Measurements from ENCODE around the gene CDH12. TPM values are rescaled to one million over a fixed set of nuclear protein-coding genes. Genes with fewer than 3 reads are reported as not detected.

The CDH12 gene
- total RNA-seq, 4 donors from 2014 or later = not detected

DNA sequence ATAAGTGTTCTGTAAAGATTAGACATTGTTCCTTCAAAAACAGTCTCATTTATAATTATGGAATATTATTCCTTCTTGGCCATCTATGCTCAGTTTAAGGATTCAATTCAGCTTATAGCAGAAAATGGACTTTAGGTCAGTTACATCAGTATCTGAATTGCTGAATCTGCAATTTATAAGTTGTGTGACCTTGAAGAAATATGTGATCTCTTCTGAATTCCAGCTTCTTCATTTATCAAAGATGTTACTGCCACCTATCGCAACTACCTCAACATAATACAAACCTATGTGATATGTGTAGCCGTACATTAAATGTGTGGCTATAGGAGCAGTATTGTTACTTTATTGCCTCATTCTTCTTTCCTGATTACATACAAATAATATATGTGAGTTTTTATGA, 118.2 kb downstream of the CDH12 start:
- DNase-seq (ENCODE audit: low spot score) (no peak), ATAC-seq (ENCODE audit: low FRiP score) (no peak)
- TF ChIP-seq, protein P1, sequence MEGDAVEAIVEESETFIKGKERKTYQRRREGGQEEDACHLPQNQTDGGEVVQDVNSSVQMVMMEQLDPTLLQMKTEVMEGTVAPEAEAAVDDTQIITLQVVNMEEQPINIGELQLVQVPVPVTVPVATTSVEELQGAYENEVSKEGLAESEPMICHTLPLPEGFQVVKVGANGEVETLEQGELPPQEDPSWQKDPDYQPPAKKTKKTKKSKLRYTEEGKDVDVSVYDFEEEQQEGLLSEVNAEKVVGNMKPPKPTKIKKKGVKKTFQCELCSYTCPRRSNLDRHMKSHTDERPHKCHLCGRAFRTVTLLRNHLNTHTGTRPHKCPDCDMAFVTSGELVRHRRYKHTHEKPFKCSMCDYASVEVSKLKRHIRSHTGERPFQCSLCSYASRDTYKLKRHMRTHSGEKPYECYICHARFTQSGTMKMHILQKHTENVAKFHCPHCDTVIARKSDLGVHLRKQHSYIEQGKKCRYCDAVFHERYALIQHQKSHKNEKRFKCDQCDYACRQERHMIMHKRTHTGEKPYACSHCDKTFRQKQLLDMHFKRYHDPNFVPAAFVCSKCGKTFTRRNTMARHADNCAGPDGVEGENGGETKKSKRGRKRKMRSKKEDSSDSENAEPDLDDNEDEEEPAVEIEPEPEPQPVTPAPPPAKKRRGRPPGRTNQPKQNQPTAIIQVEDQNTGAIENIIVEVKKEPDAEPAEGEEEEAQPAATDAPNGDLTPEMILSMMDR (IDR thresholded peaks at IDR 0.05) = no peak

DNA sequence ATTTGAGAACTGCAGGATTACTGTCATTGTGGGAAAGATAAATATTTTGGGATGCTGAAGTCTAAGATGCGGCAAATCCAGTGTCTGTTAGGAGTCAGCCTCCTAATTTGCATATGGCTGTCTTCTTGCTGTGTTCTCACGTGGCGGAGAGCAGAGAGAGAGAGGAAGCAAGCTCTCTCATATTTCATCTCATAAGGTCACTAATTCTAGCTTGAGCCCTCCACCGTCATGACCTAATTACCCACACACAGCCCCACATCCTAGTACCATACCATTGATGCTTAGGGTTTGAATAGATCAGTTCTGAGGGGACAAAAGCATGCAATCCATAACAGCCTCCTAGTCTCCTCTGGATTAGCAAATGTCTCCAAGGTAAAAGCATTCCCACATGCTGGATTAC, 124.5 kb downstream of the CDH12 start:
- TF ChIP-seq, protein P1 (IDR thresholded peaks at IDR 0.05) = no peak
- DNase-seq (ENCODE audit: low spot score) (no peak), ATAC-seq (ENCODE audit: low FRiP score) (no peak)

DNA sequence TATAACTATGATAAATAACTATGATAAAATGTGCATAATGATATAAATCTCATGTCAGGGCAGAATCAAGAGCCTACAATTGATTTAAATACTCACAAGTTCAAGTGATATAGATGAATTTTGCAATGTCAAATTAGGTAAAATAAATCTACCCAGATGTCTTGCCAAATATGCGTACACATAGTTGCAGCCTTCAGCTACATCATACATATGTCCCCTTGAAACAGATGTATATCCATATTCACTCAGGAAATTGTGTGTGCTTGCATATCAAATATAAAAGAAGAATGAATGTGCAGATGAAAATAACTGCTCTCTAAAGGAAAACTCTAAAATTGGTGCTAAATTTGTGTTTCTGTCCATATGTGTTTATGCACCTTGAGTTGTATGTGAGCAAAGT, 130.7 kb downstream of the CDH12 start:
- no peak for DNase-seq (ENCODE audit: low spot score)
- TF ChIP-seq, protein P1 (IDR thresholded peaks at IDR 0.05) = no peak
- ATAC-seq (ENCODE audit: low FRiP score) = no peak

GRCh38 chr5:22722056-22722455, 131.1 kb downstream of the CDH12 start:
- ATAC-seq (ENCODE audit: low FRiP score) = no peak
- no peak for DNase-seq (ENCODE audit: low spot score)
- TF ChIP-seq, protein P1 (IDR thresholded peaks at IDR 0.05) = no peak

DNA sequence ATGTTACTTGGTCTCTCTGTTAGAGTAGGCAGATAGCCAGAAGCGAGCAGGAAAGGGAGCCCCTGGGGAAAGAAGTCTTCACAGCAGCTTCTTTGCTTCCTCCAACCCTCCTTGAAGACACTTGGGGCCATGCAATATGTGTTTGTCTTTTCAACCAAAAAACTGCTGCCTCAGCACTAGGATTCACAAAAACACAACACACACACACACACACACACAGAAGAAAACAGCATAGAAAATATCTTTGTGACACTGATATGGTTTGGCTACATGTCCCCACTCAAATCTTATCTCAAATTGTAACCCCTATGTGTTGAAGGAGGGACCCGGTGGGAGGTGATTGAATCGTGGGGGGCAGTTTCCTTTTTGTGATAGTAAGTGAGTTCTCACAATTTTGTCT, 133.3 kb downstream of the CDH12 start:
- no peak for DNase-seq (ENCODE audit: low spot score)
- TF ChIP-seq, protein P1 (IDR thresholded peaks at IDR 0.05) = no peak
- ATAC-seq (ENCODE audit: low FRiP score) = no peak

GRCh38 chr5:22710660-22711059, 142.5 kb downstream of the CDH12 start:
- no peak for ATAC-seq (ENCODE audit: low FRiP score)
- TF ChIP-seq, protein P1 (IDR thresholded peaks at IDR 0.05) = no peak
- DNase-seq (ENCODE audit: low spot score) = no peak

DNA sequence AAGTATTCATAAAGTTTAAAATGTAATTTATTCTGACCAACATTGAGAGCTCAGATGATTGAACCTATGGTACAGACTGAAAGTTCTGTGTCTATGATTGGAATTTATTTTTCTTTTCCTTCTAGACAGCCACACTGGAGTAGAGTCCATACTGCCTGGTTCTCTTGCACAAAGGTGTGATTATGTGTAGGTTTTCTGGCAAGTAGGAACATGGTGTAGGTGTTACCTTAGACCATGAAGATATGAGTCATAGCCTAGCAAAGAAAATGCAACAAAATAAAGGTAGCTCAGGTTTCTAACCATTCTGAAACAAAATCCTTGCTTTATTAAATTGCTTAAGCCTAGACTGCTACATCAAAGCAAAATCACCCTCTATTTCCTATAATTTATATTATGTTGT, 143.4 kb downstream of the CDH12 start:
- no peak for ATAC-seq (ENCODE audit: low FRiP score)
- TF ChIP-seq, protein P1 (IDR thresholded peaks at IDR 0.05) = no peak
- no peak for DNase-seq (ENCODE audit: low spot score)
